ENCODE measurements around the gene HIRA.
"Not testable (repeated sequence)": the region's sequence is repeated elsewhere in the genome, so short reads cannot be mapped to it uniquely, and the experiment has no call there.

The HIRA gene

DNA sequence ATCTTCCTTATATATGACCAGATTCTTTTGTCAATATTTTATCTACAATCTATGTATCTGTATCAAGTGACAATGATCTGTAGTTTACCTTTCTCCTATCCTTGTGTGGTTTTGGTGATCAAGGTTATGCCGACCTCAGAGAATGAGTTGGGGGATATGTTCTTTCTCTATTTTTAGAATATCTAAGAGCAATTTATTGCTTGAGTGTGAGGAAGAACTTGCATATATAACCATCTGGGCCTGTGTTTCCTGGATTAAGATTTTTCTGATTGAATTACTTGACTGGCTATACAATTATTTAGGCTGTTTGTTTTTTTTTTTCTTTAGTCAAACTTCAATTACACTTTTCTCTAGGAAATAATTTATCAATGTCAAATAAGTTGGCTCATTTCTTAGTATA, 30.0 kb upstream of the HIRA start:
- DNase-seq, result no peak

DNA sequence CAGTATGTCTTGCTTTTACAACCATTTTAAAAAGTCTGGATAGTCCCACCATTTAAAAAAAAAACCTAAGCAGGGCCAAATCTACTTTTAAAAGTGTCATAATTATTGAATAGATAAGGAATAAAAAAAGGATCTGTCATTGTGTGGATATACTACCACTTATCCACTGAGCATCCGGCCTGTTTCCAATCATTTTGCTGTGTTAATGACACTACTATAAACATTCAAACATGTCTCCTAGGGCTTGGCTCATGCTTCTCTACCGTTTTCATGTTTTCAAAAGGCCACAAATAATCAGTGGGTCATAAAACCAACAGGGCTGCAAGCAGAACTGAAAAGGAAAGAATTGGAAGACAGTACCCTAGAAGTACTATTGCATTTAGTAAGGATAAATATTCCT, 28.5 kb upstream of the HIRA start:
- no peak for DNase-seq

DNA sequence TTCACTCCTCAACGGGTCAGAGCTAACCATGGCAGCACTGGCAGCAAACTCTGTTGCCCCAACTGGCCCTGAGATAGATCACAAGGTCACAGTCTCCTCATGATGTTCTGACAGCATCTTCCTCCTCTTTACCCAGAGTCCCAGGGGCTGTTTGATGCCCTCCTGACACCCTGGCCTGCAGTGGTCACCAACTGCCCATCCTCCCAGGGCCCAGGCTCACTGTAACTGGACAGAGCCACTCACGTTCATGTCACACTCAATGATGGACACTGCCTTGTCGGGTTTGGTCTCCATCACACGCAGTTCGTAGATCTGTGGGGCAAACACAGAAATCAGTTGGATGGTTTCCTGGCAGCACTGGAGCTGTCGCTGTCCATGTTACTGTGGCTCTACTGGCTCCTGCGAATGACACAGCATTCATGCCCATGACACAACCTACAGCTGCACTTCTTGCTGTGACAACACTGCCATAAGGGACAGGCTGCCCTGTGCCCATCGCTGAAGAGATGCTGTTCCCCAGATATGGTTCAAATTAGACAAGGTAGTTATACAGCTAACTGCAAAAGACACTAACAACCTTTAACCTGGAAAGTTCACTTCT, 26.4 kb upstream of the HIRA start:
- DNase-seq, result no peak

DNA sequence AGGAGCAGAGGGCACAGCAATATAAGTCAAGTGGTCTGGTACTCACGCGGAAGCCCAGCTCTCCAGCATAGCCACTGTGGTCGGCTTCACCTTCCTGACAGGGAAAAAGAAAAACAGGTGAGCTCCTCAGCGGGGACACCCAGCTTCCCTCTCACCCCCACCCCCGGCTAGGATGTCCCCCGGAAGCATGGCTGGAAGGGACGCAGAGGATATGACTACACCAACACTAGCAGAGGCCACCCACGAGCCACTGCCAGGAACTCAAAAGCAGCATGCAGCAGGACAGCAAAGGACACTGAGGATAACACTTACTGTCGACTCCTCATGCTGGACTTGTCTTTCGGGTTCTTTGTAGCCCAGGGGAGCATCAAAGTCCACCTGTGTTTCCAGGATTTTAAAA, 25.0 kb upstream of the HIRA start:
- DNase-seq, result no peak

DNA sequence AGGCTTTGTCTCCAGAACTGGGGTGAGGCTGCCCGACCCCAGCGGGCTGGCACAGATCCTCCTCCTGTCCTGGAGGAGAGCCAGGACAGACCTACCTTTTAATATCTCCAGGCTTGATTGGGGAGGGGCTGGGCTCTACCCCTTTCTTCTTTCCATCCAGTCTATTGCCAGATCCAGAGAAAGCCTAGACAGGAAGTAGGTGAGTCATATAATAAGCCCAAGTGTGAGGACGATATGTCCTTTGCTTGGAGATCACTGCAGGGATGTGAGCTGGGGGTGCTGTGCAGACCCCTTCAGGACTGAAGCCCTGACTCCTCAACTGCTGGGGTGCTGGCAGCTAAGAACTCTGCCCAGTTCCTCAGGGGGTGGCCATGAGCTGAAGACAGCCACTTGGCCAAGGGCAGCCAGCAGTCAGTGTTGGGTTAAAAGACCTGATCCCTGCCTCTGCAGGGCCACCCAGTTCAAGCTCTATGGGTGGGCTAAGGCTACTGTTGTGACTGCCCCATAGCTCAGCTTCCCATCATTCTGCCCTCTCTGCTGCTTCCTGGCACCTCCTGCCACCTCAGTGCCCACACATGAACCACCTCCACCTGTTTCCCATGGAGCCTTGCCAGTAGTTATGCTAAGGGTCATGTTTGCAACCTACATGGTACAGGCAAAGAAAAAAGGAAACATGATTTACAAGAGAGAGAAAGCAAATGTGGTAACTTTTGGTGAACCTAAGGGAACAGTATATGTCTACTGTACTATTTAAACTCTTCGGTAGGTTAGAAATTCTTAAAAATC, 24.2 kb upstream of the HIRA start:
- DNase-seq, result no peak

DNA sequence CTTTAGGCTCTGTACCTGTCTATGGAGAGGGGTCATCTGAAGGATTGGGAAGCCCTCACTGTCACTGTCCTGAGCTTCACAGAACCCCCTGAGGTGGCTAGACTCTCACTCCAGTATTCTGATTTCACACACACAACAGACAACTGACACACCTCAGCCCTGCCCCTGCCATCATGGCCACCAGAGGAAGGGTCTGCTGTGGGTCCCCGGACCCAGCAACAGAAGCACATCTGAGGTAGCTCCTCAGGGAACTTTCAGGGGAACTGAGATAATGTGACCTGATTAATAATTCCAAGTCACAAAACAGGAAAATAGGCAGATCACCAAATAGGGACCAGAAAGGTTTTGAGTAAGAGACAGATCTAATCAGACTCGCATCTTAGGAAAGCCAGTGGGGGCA, 23.5 kb upstream of the HIRA start:
- no peak for DNase-seq

DNA sequence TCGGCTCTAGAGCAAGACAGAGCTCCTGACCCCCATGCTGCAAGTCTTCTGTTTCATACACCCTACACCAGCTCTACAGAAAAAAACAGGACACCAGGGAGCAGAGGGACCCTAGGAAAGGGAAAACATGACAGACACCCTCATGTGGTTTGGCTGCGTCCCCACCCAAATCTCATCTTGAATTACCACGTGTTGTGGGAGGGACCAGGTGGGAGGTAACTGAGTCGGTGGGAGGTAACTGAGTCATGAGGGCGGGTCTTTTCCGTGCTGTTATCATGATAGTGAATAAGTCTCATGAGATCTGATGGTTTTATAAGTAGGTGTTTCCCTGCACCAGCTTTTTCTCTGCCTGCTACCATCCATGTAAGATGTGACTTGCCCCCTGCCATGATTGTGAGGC, 22.6 kb upstream of the HIRA start:
- peak; percentile 27 for DNase-seq

DNA sequence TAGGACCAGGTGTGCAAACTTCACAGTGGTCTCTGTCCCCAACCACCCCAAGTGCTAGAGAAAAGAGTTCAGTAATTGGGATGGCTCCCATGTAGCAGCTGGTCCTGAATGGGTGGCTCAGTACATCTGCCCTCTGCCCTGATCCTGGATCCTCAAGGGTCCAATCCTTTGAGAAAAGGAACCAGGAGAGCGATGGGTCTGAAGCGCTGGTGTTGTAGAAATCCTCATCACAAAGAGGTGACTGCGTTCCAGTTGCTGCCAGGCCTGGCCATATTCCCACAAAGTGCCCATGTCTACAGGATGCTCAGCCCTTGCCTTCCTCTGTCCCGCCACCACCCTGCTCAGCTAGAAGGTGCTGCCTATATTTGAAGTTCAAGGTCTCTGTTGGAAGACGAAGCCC, 22.2 kb upstream of the HIRA start:
- no peak for DNase-seq

DNA sequence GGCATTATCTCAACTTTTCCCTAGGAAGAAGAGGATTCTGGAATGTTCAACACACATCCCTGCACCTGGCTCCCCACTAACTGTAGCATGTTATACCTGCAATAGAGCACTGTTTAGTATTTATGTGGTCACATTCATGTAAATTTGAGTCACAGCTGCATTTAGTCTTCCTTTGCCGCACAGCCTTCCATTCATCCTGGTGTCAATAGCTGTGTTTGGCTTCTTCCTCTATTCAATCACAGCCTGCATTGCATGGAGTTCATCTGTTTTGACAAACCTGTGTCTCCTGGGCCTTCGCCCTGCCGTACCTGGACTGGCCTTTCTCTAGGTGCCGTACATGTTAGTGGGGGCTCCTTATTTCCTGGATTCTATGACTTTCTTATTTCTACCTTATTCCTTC, 20.0 kb upstream of the HIRA start:
- DNase-seq, result no peak

DNA sequence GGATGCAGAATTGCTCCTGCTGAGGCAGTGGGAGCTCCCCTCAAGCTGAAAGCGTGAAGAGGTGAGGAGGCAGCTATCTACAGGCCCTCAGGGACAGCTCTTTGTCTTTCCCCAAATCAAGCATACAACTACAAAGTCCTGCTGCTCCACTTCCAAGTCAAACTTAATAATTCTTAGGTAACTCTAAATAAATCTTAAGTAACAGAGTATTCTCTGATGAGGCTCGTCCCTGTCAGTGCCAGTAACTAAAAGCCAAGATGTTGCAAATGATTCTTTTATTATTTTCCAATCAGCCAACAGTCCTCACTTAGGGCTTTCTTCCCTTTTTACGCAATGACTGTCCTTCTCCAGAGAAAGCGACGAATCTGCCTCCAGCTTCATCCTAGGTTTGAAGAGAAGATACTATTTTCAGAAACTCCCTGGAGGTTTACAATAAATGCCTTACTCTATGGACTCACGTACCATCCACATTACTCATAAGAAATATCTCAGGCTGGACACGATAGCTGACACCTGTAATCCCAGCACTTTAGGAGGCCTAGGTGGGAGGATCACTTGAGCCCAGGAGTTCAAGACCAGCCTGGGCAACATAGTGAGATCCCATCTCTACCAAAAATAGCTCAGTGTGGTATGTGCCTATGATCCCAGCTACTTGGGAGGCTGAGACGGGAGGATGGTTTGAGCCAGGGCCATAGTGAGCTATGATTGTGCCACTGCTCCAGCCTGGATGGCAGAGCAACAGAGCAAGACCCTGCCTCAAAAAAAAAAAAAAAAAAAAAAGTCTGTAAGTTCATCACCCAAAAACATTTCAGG, 19.0 kb upstream of the HIRA start:
- no peak for DNase-seq

DNA sequence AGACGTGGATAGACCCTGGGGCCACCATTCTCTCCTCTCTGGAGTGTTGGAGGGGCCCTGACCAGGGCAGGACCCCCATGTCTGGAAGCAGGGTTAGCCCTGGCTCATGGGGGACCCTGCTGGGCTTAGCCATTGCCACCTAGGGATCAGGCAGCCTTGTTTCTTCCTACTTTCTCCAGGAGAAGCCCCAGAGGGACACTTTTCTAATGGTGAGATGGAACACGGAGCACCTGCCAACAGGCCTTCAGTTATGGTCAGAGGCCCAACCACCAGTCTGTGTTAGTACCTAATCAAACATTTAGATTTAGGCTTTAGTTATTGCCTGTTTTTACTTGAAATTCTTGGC, 17.9 kb upstream of the HIRA start:
- no peak for DNase-seq

DNA sequence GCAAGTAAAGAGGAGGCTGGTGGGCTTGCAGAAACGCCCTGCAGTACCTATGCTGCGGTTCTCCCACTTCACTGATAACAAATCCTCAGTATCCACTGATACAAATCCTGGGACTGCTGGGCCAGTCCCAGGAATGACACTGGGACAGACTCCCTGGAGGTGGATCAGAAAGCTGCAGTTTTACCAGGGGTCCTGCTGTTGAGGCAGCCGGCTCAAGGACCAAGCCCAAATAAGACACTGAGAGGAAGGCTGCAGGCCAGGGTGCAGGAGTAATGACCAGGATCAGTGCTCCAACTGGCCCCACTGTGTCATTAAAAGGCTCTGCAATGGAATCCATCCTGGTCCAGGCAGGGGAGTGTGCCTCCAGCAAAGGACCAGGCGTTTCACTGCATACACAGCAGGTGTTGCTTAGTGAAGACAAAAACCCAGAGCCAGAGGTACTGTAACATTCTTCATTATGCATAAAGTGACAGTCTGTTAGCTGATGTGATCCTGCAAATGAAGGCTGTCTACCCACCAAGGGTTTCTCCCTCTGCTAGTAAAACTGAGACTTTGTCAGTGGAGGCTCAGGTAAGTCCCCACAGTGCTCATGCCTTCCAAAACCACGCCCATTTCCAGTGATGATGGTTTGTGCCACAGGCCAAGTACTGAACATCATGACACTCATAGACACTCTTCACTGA, 17.3 kb upstream of the HIRA start:
- DNase-seq, result no peak

DNA sequence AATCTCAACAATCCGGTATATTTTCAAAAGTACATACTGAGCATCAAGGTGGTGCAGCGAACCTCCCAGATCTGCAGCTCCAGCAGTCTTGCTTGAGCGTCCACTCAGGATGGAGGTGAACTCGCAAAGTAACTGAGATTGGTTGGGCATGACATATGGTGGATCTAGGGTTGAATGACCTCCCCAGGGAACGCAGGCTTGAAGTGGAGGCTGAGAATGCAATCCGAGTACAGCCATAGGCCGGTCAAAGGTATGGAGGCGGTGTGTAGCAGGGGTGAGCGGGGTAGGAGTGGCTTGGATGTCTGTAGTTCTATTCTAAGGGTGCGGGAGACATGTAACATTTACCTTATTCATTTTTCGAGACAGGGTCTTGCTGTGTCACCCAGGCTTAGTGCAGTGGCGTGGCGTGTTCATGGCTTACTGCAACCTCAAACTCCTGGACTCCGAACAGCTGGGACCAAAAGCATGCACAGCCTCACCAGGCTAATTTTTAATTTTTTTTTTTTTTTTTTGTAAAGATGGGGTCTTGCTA, 16.6 kb upstream of the HIRA start:
- DNase-seq, result no peak

DNA sequence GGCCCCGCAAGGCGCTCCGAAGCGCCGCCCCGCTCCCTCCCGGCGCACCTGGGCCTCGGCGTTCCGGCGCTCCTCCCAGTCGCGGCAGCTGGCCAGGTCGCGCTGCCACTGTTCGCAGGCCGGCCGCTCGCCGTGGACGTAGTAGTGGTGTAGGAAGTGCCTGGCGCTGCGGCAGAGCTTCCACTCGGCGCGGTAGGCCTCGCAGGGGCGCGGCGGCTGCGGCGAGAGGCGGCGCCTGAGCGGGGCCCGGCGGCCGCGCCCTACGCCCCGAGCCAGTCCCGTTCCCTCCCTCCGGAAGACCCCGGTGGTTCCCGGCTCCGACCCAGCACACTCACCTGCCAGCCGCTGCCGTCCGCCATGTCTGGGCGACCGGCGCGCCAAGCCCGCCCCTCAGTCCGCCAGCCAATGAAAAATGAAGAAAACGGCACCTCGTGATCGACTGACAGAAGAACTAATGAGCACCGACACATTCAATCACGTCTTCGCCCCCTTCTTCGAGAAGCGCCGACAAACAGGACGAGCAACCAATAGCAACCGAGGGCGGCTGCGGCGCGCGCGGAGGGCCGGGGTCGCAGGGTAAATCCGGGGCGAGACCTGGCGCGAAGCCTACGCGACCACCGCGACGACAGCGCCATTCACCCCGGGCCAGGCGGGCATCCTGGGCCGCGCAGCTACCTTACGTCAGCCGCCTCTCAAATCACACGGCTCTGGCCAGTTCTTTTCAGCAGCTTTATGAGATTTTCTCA, 16.0 kb upstream of the HIRA start, which contains the start of gene C22orf39:
C22orf39 (minus strand) TSS at position 382 of the 746 bp plus-strand sequence; CDS start at position 359, 23 bp downstream.
- DNase-seq, result peak; percentile 76

DNA sequence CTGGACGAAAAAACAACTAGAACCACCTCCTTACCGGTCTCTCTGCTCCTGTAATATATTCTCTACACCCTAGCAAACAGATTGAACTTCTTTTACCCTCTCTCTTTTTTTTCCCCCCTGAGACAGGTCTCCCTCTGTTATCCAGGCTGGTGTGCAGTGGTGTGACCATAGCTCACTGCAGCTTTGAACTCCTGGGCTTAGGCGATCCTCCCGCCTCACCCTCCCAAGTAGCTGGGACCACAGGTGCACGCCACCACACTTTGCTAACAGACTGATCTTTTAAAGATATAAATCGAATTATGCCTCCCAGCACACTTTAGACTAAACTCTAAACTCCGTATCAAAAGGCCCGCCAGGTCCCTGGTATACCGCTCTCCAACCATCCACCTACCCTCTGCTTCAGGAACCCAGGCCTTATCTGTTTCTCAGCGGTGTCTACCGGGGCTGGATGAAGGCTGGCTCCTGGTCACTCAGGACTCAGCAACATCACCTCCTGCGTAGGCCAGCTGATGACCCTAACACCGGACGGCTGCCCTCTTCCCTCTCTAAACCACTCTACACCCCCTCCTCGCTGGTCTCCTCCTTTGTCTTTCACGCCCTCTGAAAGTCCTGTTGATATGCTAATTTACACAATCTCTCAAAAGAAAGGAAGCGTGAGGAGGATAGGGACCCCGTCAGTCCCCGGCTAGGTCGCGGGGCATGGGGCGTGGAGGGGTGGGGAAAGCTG, 15.2 kb upstream of the HIRA start:
- DNase-seq, result no peak

DNA sequence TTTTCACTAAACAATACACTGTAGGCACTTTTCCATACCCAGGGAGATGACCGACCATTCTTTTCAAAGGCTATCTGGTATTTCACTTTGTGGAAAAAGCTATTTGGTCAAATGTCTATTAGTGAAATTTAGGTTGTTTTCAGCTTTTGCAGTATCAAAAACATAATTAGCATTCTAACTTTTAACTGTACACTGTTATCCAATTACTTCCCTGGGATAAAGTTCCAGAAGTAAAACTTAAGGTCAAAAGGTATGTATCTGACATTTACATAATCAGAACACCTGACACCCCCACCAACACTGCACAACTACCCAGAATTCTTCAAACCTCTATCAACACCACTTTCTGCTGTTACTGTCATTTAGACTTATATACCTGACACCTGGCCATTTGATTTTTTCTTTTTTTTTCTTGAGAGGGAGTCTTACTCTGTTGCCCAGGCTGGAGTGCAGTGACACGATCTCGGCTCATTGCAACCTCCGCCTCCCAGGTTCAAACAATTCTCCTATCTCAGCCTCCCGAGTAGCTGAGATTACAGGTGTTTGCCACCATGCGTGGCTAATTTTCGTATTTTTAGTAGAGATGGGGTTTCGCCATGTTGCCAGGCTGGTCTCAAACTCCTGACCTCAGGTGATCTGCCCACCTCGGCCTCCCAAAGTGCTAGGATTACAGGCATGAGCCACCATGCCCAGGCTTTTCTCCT, 13.9 kb upstream of the HIRA start:
- DNase-seq, result not testable (repeated sequence)

DNA sequence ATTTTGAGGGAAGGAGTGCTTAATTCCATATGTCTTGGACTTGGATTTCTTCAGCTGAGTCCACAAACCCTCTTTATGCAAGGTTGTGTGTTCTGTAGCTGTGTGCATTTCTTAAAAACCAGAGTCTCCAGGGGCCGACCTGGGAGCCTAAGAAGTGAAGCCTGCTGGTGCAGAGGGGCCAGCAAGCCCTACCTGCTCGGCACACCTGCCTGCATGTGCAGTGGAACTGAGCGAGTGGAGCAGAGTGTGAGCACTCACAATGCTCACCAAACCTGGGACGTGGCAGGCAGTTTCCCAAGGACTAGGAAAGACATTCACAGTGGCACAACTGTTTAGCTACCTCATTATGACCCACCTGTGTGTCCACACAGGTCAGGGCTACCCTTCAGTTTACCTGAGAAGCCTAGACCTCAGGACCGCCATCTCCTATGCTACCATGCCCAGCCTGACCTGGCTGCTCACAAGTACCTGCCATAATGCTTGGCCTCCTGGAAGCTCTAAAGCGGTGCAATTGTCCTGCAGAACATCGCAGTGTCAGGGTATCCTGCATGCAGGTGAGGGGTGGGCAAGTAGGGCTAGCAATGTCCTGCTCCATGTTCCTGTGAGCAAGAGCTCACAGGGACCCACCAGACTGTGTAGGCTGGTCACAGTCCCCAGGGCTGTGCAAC, 12.1 kb upstream of the HIRA start:
- no peak for DNase-seq

DNA sequence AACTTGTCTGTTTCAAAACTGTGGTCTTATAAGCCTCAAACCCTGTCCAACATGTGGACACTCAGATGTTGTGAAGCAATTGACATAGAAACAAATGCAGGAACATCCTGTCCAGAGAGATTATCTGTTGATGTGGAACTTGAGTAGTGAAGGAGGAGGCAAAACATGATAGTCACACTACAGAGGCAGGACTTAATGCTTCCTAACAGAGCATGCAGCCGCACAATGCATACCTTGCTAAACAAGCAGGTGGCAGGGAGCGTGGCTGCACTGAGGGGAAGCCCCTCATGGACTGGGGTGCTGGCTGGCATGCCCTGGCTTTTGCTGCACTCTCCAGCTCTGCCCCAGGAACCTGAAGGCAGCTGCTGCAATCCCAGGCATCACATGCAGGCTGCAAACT, 10.6 kb upstream of the HIRA start:
- no peak for DNase-seq

DNA sequence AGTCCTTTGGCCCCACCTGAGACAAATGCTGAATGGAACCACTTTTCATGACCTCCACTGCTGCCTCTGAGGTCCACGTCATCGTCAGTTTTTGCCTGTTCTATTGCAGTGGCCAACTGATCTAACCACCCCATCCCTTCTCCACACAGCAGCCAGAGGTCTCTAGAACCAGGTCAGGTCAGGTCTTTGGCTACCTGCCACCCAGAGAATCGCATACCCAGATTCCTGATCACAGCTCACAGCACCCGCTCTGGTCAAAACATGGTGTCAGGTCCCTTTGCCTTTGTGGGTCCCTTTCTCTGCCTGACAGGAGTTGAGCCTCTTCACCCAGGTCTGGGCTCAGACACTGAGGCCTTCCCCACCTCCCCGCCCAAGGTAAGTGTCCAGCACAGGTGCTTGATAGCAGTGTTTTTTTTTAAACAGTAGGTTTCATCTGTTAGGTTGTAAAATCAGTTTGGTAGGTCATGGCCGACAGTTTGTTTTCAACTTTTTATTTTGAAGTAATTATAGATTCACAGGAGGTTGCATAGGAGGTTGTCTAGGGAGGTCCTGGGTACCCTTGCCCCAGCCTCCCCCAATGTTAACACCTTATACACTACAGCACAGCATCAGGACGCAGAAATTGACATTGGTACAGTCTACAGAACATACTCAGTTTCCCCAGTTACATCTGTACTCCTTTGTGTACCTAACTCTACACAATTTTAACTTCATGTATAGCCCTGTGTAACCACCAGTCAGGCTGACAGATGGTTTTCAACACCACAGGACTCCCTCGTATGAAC, 9.1 kb upstream of the HIRA start:
- DNase-seq, result no peak

DNA sequence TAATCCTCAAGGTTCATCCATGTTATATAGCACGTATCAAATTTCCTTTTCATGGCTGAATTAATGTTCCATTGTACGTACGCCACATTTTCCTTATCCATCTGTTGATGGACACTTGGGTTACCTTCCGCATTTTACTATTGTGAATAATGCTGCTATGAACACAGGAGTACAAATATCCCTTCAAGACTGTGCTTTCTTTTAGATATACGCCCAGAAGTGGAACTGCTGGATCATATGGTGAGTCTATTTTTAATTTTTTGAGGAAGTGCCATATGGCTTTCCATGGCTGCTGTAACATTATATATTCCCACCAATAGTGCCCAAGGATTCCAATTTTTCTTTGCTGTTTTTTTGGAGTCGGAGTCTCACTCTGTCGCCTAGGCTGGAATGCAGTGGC, 6.8 kb upstream of the HIRA start:
- DNase-seq, result no peak
